Glomerular visceral epithelial cell (primary cell): Measurements from ENCODE around the gene ARSB.
"Not testable (repeated sequence)": the region's sequence is repeated elsewhere in the genome, so short reads cannot be mapped to it uniquely, and the experiment has no call there.

Source experiments
- DNase-seq: peaks from one replicate; pipeline ENCODE4 v3.0.0-alpha.2; 2016; ENCODE audit errors: extremely low spot score

Gene ARSB

DNA sequence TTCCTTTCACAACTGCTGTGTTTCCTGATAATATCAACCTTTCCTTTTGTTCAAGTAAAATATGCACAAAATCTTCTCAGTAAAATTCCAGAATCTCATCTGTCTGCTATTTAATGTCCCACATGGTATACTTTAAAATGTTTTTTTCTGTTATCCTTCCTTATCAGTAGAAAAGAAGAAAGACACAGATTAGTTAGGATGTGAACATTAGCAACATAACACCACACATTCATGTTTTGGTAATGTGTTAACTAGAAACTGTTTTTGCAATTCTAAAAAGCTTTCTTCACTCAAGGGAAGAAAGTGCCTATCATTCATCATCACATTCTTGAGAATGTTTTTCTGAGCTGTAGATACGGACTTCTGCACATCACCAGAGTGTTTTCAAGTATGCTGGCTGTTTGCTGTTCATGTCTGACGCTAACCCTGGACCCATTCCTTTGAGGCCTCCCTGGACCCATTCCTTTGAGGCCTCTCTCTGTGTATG, 10.5 kb upstream of the ARSB start:
- no peak for DNase-seq

DNA sequence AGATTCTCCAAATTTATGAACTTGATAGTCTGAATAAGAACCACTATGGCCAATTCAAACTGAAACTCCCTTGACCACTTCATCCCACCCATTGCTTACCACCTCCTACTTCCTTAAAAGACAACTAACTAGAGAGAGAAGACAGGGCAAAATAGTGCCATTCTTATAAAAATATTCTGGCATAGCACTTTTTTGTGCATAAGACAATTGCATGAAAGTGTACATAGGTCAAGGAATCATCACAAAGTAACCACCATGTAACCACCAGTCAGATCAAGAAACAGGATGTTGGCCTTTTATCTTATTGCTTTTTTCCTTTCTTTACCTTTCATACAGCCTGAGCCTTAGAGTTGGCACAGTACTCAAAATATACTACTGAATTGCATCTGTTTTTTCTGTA, 8.1 kb upstream of the ARSB start:
- no peak for DNase-seq

DNA sequence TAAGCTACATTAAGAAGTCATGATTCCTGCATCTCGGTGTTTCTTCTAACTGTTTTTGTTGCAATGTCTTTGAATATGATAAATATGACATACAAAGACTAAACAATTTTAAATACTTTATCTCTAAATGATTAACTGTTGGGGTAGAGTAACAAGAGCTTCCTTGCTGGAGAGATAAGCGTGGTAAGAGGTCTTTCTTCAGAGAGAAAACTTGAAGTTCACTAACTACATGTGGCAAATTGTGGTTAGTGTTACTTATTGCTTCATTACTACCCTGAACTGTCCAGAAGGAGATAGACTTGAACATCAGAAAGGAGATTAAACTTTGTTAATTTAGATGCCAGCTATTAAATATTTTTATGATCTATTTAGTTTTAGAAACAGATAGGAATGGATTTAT, 7.0 kb upstream of the ARSB start:
- no peak for DNase-seq

DNA sequence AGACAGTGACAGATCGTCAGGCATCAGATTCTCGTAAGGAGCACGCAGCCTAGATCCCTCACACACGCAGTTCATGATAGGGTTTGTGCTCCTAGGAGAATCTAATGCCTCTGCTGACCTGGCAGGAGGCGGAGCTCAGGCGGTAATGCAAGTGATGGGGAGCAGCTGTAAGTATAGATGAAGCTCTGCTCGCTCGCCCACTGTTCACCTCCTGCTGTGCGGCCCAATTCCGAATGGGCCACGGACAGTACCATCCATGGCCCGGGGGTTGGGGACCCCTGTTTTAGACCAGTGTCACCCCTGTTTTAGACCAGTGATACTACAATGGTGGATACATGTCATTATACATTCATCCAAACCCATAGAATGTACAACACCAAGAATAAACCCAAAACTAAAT, 4.0 kb upstream of the ARSB start:
- no peak for DNase-seq

DNA sequence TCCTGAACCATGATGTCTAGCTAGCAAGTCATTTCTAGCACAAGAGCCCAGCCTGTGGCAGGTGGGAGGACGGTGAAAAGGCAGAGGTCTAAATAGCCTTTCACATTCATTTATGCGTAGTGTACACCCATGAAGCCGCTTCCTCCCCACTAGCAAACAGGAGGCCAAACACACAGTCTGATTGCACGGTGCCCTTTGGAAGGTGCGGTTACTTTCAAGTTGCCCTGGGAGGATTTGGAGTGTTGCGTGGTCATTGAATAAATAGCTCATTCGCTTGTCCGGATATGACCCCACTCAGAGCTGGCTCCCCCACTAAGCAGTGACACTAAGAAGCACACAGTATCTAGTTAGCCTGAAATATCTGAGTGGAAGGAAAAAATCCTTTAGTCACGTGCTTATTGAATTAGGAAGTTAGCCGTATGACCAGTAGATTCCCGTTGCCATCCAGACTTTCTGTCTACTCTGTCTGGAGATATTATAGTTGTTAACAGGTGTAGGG, 664 bp upstream of the ARSB start:
- peak; percentile 80 for DNase-seq

DNA sequence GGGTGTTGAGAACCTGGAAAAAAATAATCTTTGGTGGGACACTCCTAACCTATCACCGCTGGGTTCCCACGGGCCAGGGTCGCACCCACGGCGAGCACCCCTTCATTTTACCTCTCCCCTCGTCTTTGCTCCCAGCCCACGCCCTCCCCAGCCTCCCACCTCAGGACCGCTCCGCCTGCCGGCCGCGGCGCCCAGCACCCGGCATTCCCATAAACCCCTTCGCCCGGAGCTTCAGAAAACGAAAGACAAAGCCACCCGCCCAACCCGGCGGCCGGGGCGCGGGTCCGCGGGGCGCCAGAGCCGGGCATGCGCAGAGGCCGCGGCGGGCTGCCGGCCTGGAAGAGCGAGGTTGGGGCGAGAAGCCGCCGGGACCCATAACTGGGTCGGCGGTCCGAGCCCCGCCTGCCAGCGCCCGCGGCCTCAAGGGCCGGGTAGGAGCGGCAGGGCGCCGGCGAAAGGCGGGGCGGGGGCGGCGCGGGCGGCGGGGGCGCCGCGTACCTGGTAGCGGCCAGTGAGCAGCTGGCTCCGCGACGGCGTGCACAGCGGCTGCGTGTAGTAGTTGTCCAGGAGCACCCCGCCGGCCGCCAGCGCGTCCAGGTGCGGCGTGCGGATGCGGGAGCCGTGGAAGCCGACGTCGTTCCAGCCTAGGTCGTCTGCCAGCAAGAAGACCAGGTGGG, 533 bp downstream of the ARSB start:
- peak; percentile 92 for DNase-seq

DNA sequence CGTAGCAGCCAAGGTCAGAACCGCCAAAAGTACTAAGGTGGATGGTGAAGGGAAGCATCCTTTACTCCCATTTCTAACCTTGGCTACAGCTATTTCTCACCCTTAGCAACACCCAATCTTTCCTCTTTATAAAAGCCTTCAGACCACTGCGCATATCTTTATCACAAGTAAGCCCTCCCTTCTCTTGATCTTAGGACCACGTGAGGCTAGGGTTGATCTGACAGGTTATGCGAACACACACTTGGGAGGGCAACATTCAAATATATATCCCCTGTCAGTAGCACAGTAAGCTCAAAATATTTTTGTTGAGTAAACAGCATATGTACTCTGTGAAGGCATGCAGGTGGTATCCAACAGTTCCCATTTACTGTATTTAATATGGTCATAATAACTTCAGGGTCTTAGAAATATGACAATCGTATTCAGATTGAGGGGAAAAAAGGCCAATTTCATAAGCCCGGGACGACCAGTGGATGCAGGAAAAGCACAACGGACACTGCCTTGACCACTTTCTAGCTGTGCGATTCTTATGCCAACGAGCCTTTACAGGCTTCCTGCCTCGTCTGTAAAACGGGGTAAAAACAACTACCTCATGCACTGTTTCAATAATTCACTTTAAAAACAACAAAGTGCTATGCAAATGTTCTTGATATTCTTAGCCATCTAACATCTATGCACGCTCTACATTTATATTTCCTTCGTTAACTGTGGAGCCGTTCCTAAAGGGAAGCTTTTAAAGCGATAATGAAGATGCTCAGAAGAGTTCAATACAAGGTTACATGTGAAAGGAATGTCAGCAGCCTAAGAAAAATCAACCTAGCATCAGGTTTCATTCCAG, 1.3 kb downstream of the ARSB start:
- peak; percentile 42 for DNase-seq

DNA sequence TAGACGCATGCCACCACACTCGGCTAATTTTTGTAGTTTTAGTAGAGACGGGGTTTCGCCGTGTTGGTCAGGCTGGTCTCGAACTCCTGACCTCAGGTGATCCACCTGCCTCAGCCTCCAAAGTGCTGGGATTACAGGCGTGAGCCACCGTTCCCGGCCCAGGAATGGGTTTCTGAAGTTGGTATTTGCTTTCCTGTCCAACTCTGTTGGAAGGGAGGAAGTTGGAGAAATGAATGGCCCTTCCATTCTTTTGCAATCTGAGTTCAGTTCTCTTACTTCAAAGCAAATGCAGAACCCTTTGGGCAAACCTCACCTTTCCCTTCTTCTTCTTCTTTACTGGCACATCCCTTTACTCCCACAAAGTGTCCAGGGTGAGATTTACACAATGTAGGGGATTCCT, 1.9 kb downstream of the ARSB start:
- DNase-seq = not testable (repeated sequence)

DNA sequence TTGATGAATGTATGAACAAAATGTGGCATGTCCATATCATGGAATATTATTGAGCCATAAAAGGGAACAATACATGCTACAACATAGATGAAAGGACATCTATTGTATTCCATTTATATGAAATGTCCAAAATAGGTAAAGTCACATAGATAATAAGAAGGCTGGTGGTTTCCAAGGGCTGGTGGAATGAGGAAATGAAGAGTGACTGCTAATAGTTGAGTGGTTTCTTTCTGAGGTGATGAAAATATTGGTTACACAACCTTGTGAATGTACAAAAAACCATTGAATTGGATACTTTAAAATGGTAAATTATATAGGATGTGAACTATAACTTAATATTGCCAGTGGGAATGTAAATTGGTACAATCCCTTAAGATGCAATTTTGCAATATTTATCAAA, 5.2 kb downstream of the ARSB start:
- DNase-seq = no peak

DNA sequence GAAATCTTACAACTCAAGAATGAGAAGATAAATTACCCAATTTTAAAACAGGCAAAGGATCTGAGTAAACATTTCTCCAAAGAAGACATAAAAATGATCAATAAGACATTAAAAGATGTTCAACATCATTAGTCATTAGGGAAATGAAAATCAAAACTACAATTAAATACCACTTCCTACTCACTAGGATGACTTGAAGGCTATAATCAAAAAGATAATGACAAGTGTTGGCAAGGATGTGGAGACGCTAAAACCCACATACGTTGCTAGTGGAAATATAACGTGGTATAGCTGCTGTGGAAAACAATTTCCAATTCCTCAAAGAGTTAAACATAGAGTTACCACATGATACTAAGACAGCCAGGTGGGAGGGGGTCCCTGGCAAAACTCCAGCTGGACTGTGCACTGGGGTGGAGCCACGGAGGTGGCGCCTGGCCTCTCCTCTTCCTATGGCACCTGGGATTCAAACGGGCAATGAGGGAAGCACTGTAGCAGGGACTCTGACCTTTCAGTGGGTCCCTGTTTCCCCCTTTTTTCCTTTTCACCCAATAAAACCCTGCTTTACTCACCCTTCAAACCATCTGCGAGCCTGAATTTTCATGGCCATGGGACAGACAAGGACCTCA, 5.9 kb downstream of the ARSB start:
- DNase-seq = no peak

DNA sequence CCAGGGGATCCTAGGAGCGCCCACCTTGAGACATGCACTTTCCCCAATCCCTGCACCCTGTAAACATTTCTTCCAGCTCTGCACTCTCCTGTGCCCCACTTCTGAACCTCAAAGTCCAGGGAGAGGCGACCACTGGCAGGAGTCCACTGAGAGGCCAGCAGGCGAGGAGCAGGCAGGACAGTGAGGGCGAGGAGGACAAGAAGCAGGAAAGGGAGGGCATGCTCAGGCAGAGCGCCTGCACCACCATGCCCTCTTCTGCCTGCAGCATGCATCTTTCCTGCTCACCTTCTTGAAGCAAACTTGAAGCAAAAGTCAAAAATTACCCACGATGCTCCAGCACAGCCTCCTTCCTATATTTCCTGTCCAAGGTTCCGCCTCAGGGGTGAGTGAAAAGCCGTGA, 10.1 kb downstream of the ARSB start:
- no peak for DNase-seq

DNA sequence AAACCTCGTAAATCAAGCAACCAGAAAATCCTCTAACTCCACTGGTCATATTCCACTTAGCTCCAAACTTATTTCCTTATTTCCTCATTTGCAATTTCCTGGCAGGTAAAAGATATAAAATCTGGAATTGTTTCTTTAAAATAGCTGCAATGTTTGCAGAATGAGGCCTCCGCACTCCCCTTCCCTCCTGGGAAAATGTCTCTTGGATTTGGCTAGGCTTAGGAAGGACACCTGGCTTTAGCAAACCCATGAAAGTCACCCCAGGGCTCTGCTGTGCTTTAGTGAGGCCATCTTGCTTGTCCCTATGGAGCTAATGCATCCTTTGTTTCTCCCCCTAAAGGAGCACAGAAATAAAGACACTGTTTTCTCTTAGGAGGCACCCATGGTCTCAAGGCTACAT, 10.5 kb downstream of the ARSB start:
- no peak for DNase-seq

DNA sequence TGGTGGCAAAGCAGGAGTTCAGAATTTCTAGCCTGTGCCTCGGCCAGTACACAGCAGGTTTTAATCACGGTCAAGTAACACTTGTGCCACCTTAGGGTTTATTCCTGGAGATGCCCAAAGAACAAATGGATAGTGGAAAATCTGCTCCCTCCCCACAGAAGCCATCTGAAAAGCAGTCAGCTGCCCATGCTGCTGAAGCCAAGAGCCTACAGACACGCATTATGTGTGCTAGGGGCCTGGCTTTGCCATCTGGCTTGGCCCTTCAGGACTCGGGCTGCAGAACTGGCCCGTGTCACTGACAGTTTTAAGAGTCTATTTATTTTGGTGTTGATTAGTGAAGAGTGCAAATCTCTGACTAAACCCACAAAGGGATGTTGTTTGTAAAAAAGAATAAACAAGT, 11.1 kb downstream of the ARSB start:
- no peak for DNase-seq

DNA sequence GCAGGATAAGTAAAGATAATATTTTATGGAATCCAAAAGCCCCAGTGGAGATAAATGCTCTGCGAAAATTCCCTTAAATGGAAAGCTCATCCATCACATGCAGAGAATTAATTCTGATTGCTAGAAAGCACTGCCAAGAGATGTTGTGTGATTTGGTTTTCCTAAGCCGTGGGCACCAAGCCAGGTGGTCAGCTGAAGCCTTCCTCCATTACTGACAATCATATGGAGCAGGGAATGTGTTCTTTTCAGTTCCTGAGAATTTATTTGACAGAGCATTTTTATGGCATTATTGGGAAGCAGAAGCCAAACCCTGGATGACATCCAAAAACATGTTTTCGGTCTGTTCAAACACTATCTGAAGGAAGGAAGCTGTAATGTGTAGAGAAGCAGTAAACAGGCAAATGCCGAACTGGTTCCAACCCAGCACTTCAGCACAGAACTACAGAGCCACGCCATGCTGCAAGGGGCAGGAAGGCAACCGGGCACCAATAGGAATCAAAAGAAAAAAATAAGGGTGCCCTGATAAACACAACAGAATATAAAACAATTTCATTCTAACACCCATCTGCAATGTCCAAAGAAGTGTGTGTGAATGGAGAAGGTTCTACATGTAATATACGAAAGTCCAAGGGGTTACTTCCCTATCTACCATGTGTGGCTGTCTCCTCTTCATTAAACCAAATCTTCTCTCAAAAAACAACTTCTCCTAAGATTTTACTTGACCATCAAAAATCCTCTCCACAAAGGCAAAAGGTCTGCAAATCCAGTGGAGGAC, 12.3 kb downstream of the ARSB start:
- no peak for DNase-seq

DNA sequence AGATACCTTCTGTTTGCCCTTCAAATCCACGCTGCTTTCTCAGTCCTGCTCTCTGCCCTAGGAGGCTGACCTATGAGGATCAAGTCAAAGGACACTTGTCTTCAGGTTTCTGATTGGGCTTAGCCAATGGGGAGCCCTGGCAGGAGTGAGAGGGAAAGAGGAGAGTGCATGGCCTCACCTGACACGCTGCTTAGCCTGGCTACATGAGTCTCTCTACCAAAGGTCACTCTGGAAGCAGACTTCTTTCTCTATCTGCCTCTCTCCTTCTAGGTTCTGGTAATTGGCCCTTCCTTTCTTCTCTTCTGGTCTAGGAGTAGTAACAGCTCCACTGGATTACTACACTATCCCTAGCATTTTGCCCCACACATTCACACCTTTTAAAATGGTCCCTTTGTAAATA, 13.1 kb downstream of the ARSB start:
- no peak for DNase-seq

DNA sequence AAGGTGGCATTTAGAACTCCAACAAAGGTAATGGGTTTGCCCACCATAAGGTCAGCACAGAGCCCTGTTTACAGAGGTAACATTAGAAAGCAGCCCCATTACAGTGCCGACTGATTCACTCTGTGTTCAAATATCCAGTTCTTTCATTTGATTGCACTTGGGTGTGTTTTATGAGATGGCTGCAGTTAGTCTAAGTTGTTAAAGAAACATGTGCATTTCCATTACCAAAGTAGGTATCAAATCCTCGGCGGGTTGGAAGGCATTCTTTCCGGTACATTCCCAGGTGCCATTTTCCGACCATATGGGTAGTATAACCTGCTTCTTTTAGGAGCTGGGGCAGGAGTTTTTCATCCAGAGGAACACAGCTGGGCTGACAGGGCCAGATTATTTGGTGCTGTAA, 16.3 kb downstream of the ARSB start:
- no peak for DNase-seq

DNA sequence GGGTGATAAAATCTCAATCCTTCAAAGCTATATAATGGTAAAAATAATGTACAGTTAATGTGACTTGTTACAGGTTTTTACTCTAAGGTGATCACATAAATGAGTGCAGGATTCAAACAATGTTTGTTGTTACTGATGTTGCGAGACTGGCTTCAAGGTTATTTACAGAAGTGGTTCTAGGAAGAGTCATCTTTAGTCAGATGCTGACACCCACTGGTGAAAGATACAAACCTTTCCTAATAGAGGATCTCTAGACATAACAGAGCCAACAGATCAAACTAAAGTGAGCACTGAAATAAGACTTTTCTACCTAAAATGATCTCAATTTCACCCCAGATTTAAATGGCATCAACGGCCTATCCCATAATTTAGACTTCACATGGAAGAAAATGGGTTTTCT, 20.2 kb downstream of the ARSB start:
- DNase-seq = peak; percentile 52

DNA sequence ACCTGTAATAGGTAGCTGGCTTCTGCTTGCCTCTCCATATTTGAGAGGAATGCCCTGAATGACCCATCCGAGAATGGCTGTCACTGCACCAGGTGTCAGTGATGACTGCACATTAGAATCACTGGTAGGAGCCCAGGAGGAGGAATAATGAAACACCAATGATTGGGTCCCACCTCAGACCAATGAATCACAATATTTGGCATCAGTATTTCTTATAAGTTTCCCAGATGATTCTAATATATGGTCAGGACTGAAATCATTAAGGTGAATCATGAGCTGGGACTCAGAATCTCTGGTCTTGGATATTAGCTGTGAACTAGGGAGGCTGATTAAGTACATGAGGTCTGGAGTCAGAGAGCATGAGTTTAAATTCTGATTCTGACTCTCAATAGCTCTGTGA, 23.4 kb downstream of the ARSB start:
- no peak for DNase-seq

DNA sequence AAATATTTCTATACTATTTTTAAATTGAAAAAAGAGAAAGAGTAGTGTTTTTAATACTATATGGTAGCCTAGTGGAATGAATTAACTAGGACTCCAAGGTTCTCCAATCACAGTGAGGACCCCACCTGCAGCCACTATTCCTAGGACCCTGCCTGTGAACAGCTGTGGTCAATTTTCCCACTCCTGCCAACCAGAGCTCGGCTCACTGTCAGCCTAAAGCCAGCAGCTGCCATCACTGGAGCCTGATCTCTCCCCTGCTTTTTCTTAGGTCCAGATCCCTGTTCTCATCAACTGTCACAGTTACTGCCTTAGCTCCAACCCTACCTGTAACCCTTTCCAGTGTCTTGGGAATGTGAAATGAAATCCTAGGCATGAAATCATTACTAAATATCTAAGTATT, 25.3 kb downstream of the ARSB start:
- DNase-seq = no peak

DNA sequence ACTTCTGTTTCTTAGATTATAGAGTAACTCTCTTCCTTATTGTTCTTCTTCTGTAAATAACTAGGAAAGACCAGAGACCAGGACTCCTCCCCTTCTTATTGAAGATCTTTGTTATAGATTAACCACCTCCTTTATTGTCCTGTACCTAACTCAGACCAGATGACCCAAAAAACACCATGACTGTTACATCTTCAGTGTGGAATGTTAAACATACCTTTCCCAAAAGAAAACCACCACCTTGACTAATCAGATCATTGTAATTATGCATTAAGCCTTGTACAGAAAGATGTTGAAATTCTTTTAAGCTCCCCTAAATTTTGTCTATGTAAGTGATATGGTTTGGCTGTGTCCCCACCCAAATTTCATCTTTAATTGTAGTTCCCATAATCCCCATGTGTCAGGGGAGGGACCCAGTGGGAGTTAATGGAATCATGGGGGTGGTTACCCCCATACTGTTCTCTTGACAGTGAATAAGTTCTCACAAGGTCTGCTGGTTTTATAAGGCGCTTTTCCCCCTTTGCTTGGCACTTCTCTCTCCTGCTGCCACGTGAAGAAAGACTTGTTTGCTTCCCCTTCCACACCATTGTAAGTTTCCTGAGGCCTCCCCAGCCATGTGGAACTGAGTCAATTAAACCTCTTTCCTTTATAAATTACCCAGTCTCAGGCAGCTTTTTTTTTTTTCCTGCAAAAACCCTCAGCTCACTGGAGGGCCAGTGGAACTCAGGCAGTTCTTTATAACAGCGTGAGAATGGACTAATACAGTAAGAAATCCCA, 26.3 kb downstream of the ARSB start:
- peak; percentile 25 for DNase-seq

DNA sequence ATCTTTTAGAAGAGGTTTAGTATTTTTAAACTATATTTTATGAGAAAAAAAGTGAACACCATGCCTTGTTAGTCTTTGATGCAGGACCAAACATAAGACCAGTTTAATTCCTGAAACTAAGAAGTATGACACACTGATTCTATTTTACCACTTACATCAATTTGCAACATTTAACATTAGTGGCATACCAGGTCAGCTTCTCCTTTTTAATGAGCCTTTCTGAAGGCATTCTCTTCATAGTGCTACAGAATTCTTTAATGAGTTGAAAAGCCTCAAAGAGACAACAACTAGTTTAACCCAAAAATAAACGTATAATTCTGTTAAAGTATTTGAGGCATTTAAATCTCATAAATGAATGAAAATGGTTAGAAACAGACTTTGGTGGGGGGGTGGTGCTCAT, 28.2 kb downstream of the ARSB start:
- no peak for DNase-seq
